Prostate gland (tissue), 2 donors: ENCODE measurements around the gene CP.

Experiments
- POLR2A ChIP-seq: fragments of 450-650 bp; IDR thresholded peaks from one replicate; pipeline ENCODE4 v1.6.1; 2016; ENCODE audit warnings: antibody characterized with exemption, mild to moderate bottlenecking
- TF ChIP-seq, protein P1 (sequence below), 4 experiments: fragments of 200-600 bp in 2 of 4; fragments of 450-650 bp in 2 of 4; sonication (generic) in 2 of 4; IDR thresholded peaks; 1 replicate in 3 of 4; 2 replicates in 1 of 4; pipeline ENCODE4 v1.5.1; 2016 to 2019; ENCODE audit warnings: antibody characterized with exemption in 4 of 4, mild to moderate bottlenecking in 2 of 4, moderate library complexity in 2 of 4

DNA sequence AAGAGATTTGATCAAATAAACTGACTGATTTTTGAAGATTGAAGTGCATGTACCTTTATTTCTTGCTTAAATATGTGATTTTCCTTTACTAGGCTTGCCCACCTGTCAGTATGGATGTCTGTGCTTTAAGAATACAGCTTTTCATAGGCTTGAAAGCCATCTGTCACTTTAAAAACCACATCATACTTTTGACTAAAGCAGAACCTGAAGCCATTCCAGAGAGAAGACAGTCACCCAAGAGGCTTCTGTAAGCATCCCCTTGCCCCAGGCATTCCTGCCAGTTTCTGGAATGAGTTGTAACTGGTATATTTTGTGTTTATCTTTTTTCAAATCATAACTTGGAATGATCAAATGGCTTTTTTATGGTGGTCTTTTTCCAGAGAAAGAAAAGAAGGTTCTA lies 68.2 kb downstream of the CP start:
- TF ChIP-seq, protein P1, sequence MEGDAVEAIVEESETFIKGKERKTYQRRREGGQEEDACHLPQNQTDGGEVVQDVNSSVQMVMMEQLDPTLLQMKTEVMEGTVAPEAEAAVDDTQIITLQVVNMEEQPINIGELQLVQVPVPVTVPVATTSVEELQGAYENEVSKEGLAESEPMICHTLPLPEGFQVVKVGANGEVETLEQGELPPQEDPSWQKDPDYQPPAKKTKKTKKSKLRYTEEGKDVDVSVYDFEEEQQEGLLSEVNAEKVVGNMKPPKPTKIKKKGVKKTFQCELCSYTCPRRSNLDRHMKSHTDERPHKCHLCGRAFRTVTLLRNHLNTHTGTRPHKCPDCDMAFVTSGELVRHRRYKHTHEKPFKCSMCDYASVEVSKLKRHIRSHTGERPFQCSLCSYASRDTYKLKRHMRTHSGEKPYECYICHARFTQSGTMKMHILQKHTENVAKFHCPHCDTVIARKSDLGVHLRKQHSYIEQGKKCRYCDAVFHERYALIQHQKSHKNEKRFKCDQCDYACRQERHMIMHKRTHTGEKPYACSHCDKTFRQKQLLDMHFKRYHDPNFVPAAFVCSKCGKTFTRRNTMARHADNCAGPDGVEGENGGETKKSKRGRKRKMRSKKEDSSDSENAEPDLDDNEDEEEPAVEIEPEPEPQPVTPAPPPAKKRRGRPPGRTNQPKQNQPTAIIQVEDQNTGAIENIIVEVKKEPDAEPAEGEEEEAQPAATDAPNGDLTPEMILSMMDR (IDR thresholded peaks at IDR 0.05), result no peak
- no peak for TF ChIP-seq POLR2A
